Parathyroid adenoma (tissue), 2 donors: ENCODE results near the gene DVL1.

Source experiments
- H2AFZ ChIP-seq: fragments of 300-600 bp; sonication (generic); one replicate; pipeline ENCODE4 v1.7.0; 2017; ENCODE audit warnings: antibody characterized with exemption, mild to moderate bottlenecking
- H3K27ac ChIP-seq: fragments of 300-600 bp; sonication (generic); one replicate; pipeline ENCODE4 v1.7.0; 2017
- H3K27me3 ChIP-seq: fragments of 300-600 bp; sonication (generic); one replicate; pipeline ENCODE4 v1.7.0; 2017; ENCODE audit warnings: low read length; ENCODE audit not compliant: control insufficient read depth, insufficient read depth
- H3K36me3 ChIP-seq: fragments of 300-600 bp; sonication (generic); one replicate; pipeline ENCODE4 v1.7.0; 2017; ENCODE audit warnings: low read length; ENCODE audit not compliant: control insufficient read depth, insufficient read depth
- H3K4me1 ChIP-seq: fragments of 300-600 bp; sonication (generic); one replicate; pipeline ENCODE4 v1.7.0; 2017; ENCODE audit warnings: control low read depth
- H3K4me2 ChIP-seq: fragments of 300-600 bp; sonication (generic); one replicate; pipeline ENCODE4 v1.7.0; 2017; ENCODE audit warnings: low read length
- H3K4me3 ChIP-seq: fragments of 300-600 bp; sonication (generic); one replicate; pipeline ENCODE4 v1.7.0; 2017; ENCODE audit warnings: low read depth, low read length
- H3K79me2 ChIP-seq: fragments of 300-600 bp; sonication (generic); one replicate; pipeline ENCODE4 v1.7.0; 2017; ENCODE audit warnings: control low read depth
- H3K9ac ChIP-seq: fragments of 300-600 bp; sonication (generic); one replicate; pipeline ENCODE4 v1.7.0; 2017; ENCODE audit warnings: mild to moderate bottlenecking
- H3K9me3 ChIP-seq: fragments of 300-600 bp; sonication (generic); one replicate; pipeline ENCODE4 v1.7.0; 2017; ENCODE audit warnings: low read length; ENCODE audit not compliant: control insufficient read depth
- CTCF ChIP-seq: fragments of 300-600 bp; sonication (generic); IDR thresholded peaks from one replicate; pipeline ENCODE4 v1.7.0; 2017; ENCODE audit warnings: antibody characterized with exemption, mild to moderate bottlenecking
- donor health status: primary hyperparathyroidism.

The DVL1 gene

GRCh38 chr1:1291548-1292441 lies 57.4 kb downstream of the DVL1 start:
- peak; percentile 55 for TF ChIP-seq CTCF
- no peak overlapping the region for H3K9ac ChIP-seq

GRCh38 chr1:1291023-1291528 lies 58.1 kb downstream of the DVL1 start:
- no peaks in the 10 kb centered on the region for H3K27me3 ChIP-seq
- H3K4me1 ChIP-seq = no peaks in the 10 kb centered on the region
- no peak overlapping the region for H3K4me3 ChIP-seq
- H3K36me3 ChIP-seq = no peaks in the 10 kb centered on the region
- no peak overlapping the region for H3K9ac ChIP-seq
- no peak for TF ChIP-seq CTCF
- no peak overlapping the region for H2AFZ ChIP-seq
- H3K79me2 ChIP-seq = no peaks in the 10 kb centered on the region
- no peaks in the 10 kb centered on the region for H3K9me3 ChIP-seq
- no peak overlapping the region for H3K4me2 ChIP-seq
- no peak overlapping the region for H3K27ac ChIP-seq

More at GRCh38 chr1:1291548-1292441, 57.4 kb downstream of the DVL1 start:
- no peaks in the 10 kb centered on the region for H3K79me2 ChIP-seq
- no peak overlapping the region for H3K4me2 ChIP-seq
- no peaks in the 10 kb centered on the region for H3K9me3 ChIP-seq
- H3K27ac ChIP-seq = no peak overlapping the region
- no peak overlapping the region for H2AFZ ChIP-seq
- no peaks in the 10 kb centered on the region for H3K4me1 ChIP-seq
- no peaks in the 10 kb centered on the region for H3K27me3 ChIP-seq
- no peak overlapping the region for H3K4me3 ChIP-seq
- H3K36me3 ChIP-seq = no peaks in the 10 kb centered on the region

GRCh38 chr1:1290238-1290731 lies 58.9 kb downstream of the DVL1 start:
- H3K4me2 ChIP-seq = no peak overlapping the region
- no peak overlapping the region for H3K4me3 ChIP-seq
- H3K27ac ChIP-seq = no peak overlapping the region
- no peak overlapping the region for H2AFZ ChIP-seq
- H3K4me1 ChIP-seq = no peaks in the 10 kb centered on the region
- H3K36me3 ChIP-seq = no peaks in the 10 kb centered on the region
- TF ChIP-seq CTCF = peak; percentile 57
- H3K79me2 ChIP-seq = no peaks in the 10 kb centered on the region
- H3K27me3 ChIP-seq = no peaks in the 10 kb centered on the region
- no peaks in the 10 kb centered on the region for H3K9me3 ChIP-seq
- no peak overlapping the region for H3K9ac ChIP-seq

GRCh38 chr1:1287288-1288110 lies 61.7 kb downstream of the DVL1 start:
- Histone ChIP-seq H3K36me3 (no peaks in the 10 kb centered on the region), H3K4me3 (no peak overlapping the region), H2AFZ (no peak overlapping the region), H3K27me3 (no peaks in the 10 kb centered on the region), H3K27ac (no peak overlapping the region), H3K79me2 (no peaks in the 10 kb centered on the region), H3K9ac (no peak overlapping the region), H3K4me2 (no peak overlapping the region), H3K9me3 (no peaks in the 10 kb centered on the region), H3K4me1 (no peaks in the 10 kb centered on the region)
- no peak for TF ChIP-seq CTCF
